Tibial nerve (tissue), 4 donors: ENCODE data around the gene PRODH2. TPM values are rescaled to one million over a fixed set of nuclear protein-coding genes. Genes with fewer than 3 reads are reported as not detected.

Source experiments
- DNase-seq, 2 donors: peaks; one replicate each; pipeline ENCODE4 v3.0.0-alpha.2; 2019; ENCODE audit warnings: low spot score in 2 of 2
- H3K27ac ChIP-seq, 4 donors: fragments of 200-600 bp; sonication (generic) in 3 of 4; one replicate each; pipeline ENCODE4 v1.5.1; 2017 to 2019; ENCODE audit warnings: mild to moderate bottlenecking in 1 of 4
- H3K27me3 ChIP-seq, 2 donors: fragments of 200-600 bp; sonication (generic) in 1 of 2; one replicate each; pipeline versions ENCODE4 v1.5.1 to v1.6.0; 2017 to 2019
- H3K36me3 ChIP-seq, 3 donors: fragments of 200-600 bp; sonication (generic); one replicate each; pipeline ENCODE4 v1.5.1; 2018 to 2019
- H3K4me1 ChIP-seq, 4 donors: fragments of 200-600 bp; sonication (generic) in 3 of 4; one replicate each; pipeline ENCODE4 v1.5.1; 2017 to 2019
- H3K4me3 ChIP-seq, 4 donors: fragments of 200-600 bp; sonication (generic) in 3 of 4; one replicate each; pipeline ENCODE4 v1.5.1; 2017 to 2019; ENCODE audit warnings: mild to moderate bottlenecking in 1 of 4, moderate library complexity in 1 of 4
- H3K9me3 ChIP-seq, 4 donors: fragments of 200-600 bp; sonication (generic) in 3 of 4; one replicate each; pipeline ENCODE4 v1.5.1; 2017 to 2019
- EP300 ChIP-seq, 2 donors: sonication (generic); formaldehyde crosslinking; IDR thresholded peaks; one replicate each; pipeline ENCODE4 v1.6.1; 2017; ENCODE audit warnings: antibody characterized with exemption in 2 of 2, mild to moderate bottlenecking in 1 of 2
- POLR2A ChIP-seq, 2 donors: fragments of 450-650 bp; IDR thresholded peaks; one replicate each; pipeline ENCODE4 v1.6.1; 2017; ENCODE audit warnings: antibody characterized with exemption in 2 of 2, mild to moderate bottlenecking in 2 of 2, moderate library complexity in 2 of 2
- WGBS, 2 donors: methylation state at CpG; one replicate each; pipeline ENCODE4 v1.1.5; 2018; 5-methylcytosine and 5-hydroxymethylcytosine counted together
- total RNA-seq, 4 donors: library from RNA; depleted of rRNA; stranded (reverse); fragments of >200 nt; gene quantifications; one replicate each; pipeline ENCODE4 v1.1.0, GENCODE V29; 2016
- TF ChIP-seq, protein P1 (sequence below), 5 experiments: fragments of 200-600 bp in 3 of 5; fragments of 450-650 bp in 2 of 5; sonication (generic) in 3 of 5; IDR thresholded peaks; one replicate each; pipeline ENCODE4 v1.5.1; 2016 to 2019; ENCODE audit warnings: antibody characterized with exemption in 5 of 5, mild to moderate bottlenecking in 3 of 5, moderate library complexity in 2 of 5

The PRODH2 gene
- total RNA-seq, 4 donors from 2014 or later: not detected

DNA sequence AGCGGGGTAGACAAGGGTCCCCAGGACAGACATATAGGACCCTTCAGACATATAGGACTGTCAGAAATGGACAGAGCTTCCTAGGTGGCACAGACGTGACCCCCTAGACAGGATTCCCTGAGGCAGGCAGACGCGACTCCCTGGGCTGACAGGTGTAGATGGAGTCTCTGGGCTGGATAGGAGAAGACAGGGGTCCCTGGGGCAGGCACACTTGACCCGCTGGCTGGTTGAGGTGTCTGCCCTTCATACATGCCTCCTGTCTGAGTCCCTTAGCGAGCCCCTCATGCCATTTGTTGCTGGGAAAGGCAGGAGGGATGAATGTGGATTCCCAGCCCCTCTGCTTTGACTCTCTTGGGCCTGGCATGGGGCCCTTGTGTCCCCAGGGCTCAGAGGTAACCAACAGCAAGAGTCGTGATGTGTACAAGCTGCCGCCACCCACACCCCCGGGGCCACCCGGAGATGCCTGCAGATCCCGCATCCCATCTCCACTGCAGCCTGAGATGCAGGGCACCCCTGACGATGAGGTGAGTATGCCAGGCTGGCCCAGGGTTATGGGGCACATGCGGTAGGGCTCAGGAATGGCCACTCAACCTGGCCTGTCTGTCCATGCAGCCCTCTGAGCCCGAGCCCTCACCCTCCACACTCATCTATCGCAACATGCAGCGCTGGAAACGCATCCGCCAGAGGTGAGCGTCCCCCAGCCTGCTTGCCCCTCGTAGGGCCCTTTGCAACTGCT, 58.8 kb downstream of the PRODH2 start:
- Histone ChIP-seq H3K4me3 (no peak overlapping the region), H3K4me1 (peaks cover 4 to 55% (median 31%) of the 10 kb centered on the region in 4 donors), H3K9me3 (no peaks in the 10 kb centered on the region), H3K27me3 (no peaks in the 10 kb centered on the region), H3K27ac (peak overlapping the region in 2 of 4 donors; percentile 98 to 99), H3K36me3 (peaks cover 0 to 42% (median 4%) of the 10 kb centered on the region in 3 donors)
- 91 to 95% methylated on average over 11 to 20 of the region's 20 CpGs for WGBS, 2 donors
- no peak for DNase-seq
- TF ChIP-seq, protein P1, sequence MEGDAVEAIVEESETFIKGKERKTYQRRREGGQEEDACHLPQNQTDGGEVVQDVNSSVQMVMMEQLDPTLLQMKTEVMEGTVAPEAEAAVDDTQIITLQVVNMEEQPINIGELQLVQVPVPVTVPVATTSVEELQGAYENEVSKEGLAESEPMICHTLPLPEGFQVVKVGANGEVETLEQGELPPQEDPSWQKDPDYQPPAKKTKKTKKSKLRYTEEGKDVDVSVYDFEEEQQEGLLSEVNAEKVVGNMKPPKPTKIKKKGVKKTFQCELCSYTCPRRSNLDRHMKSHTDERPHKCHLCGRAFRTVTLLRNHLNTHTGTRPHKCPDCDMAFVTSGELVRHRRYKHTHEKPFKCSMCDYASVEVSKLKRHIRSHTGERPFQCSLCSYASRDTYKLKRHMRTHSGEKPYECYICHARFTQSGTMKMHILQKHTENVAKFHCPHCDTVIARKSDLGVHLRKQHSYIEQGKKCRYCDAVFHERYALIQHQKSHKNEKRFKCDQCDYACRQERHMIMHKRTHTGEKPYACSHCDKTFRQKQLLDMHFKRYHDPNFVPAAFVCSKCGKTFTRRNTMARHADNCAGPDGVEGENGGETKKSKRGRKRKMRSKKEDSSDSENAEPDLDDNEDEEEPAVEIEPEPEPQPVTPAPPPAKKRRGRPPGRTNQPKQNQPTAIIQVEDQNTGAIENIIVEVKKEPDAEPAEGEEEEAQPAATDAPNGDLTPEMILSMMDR (IDR thresholded peaks at IDR 0.05): no peak
- TF ChIP-seq EP300 (IDR thresholded peaks at IDR 0.05) (no peak), POLR2A (IDR thresholded peaks at IDR 0.05) (no peak)

- peaks cover 4 to 54% (median 30%) of the 10 kb centered on the region in 4 donors for H3K4me1 ChIP-seq
- no peak overlapping the region for H3K4me3 ChIP-seq
- no peaks in the 10 kb centered on the region for H3K27me3 ChIP-seq
- H3K27ac ChIP-seq: peak overlapping the region in 2 of 4 donors; percentile 98 to 99
- no peaks in the 10 kb centered on the region for H3K9me3 ChIP-seq
- WGBS, 2 donors: 95% methylated on average over 17 to 20 of the region's 20 CpGs
- TF ChIP-seq EP300 (IDR thresholded peaks at IDR 0.05) (no peak), POLR2A (IDR thresholded peaks at IDR 0.05) (no peak)
- TF ChIP-seq, protein P1 (IDR thresholded peaks at IDR 0.05): no peak
- H3K36me3 ChIP-seq: peaks cover 0 to 42% (median 4%) of the 10 kb centered on the region in 3 donors
- no peak for DNase-seq
Measured at GRCh38 chr19:35752746-35753350, 59.8 kb downstream of the PRODH2 start.

- Histone ChIP-seq H3K27ac (no peak overlapping the region), H3K36me3 (peaks cover 0 to 42% (median 4%) of the 10 kb centered on the region in 3 donors), H3K9me3 (no peaks in the 10 kb centered on the region), H3K4me1 (peaks cover 4 to 55% (median 31%) of the 10 kb centered on the region in 4 donors), H3K27me3 (no peaks in the 10 kb centered on the region), H3K4me3 (no peak overlapping the region)
- TF ChIP-seq, protein P1 (IDR thresholded peaks at IDR 0.05): no peak
- TF ChIP-seq EP300 (IDR thresholded peaks at IDR 0.05) (no peak), POLR2A (IDR thresholded peaks at IDR 0.05) (no peak)
- DNase-seq: no peak
- WGBS, 2 donors: 84 to 93% methylated on average over 11 to 14 of the region's 14 CpGs
Measured at GRCh38 chr19:35751839-35752745, 60.6 kb downstream of the PRODH2 start.

- no peaks in the 10 kb centered on the region for H3K9me3 ChIP-seq
- H3K27me3 ChIP-seq: no peaks in the 10 kb centered on the region
- no peak for DNase-seq
- TF ChIP-seq, protein P1 (IDR thresholded peaks at IDR 0.05): no peak
- TF ChIP-seq POLR2A (IDR thresholded peaks at IDR 0.05): no peak
- no peak for TF ChIP-seq EP300 (IDR thresholded peaks at IDR 0.05)
- H3K36me3 ChIP-seq: peaks cover 0 to 42% (median 4%) of the 10 kb centered on the region in 3 donors
- H3K4me1 ChIP-seq: peaks cover 0 to 50% (median 30%) of the 10 kb centered on the region in 4 donors
- 88 to 92% methylated on average over 5 of the region's 5 CpGs for WGBS, 2 donors
- peak overlapping the region in 1 of 4 donors; percentile 8 for H3K27ac ChIP-seq
- no peak overlapping the region for H3K4me3 ChIP-seq
Measured at GRCh38 chr19:35750167-35750566, 62.5 kb downstream of the PRODH2 start.

Other genes with a start within 250 kb of the PRODH2 start
- under 1 TPM in 1 of 4 donors, not detected in 3; 0.63 TPM for gene ATP4A, start 249.2 kb downstream of the PRODH2 start, total RNA-seq
- not detected for gene PMIS2, start 226.7 kb downstream of the PRODH2 start, total RNA-seq
- gene HAUS5, start 200.1 kb downstream of the PRODH2 start, total RNA-seq: 10 to 100 TPM in 3 of 4 donors, 1 to 10 TPM in 1; 9.8 to 17.1 (median 11.0) TPM
- 10 to 100 TPM; 77.4 to 88.3 (median 80.0) TPM for gene RBM42, start 183.8 kb downstream of the PRODH2 start, total RNA-seq
- gene ETV2, start 171.1 kb downstream of the PRODH2 start, total RNA-seq: 1 to 10 TPM in 1 of 4 donors, under 1 TPM in 1, not detected in 2; 0.84 to 2.2 TPM
- gene COX6B1, start 164.5 kb downstream of the PRODH2 start, total RNA-seq: 100 to 1,000 TPM; 293 to 338 (median 316) TPM
- gene UPK1A, start 146.3 kb downstream of the PRODH2 start, total RNA-seq: not detected
- not detected for gene ZBTB32, start 108.3 kb downstream of the PRODH2 start, total RNA-seq
- 10 to 100 TPM; 12.9 to 38.7 (median 25.5) TPM for gene KMT2B, start 94.8 kb downstream of the PRODH2 start, total RNA-seq
- gene IGFLR1, start 70.4 kb downstream of the PRODH2 start, total RNA-seq: 10 to 100 TPM in 2 of 4 donors, 1 to 10 TPM in 2; 4.8 to 25.5 (median 10.7) TPM
- 10 to 100 TPM; 17.8 to 51.1 (median 43.2) TPM for gene U2AF1L4, start 67.4 kb downstream of the PRODH2 start, total RNA-seq
- 10 to 100 TPM; 33.1 to 46.7 (median 40.3) TPM for gene PSENEN, start 67.2 kb downstream of the PRODH2 start, total RNA-seq
- 10 to 100 TPM; 18.1 to 32.7 (median 20.6) TPM for gene LIN37, start 64.3 kb downstream of the PRODH2 start, total RNA-seq
- 100 to 1,000 TPM in 3 of 4 donors, 10 to 100 TPM in 1; 85.2 to 190 (median 124) TPM for gene HSPB6, start 55.8 kb downstream of the PRODH2 start, total RNA-seq
- 10 to 100 TPM; 14.2 to 32.7 (median 19.9) TPM for gene PROSER3, start 54.7 kb downstream of the PRODH2 start, total RNA-seq
- gene ARHGAP33, start 37.3 kb downstream of the PRODH2 start, total RNA-seq: 10 to 100 TPM in 3 of 4 donors, 1 to 10 TPM in 1; 6.6 to 46.8 (median 26.1) TPM
- not detected for gene NPHS1, start 39.7 kb upstream of the PRODH2 start, total RNA-seq
- gene KIRREL2, start 44.1 kb upstream of the PRODH2 start, total RNA-seq: under 1 TPM in 1 of 4 donors, not detected in 3; 0.44 TPM
- 10 to 100 TPM in 2 of 4 donors, 1 to 10 TPM in 2; 8.7 to 19.7 (median 10.7) TPM for gene APLP1, start 55.7 kb upstream of the PRODH2 start, total RNA-seq
- 10 to 100 TPM; 15.1 to 23.8 (median 21.8) TPM for gene NFKBID, start 87.7 kb upstream of the PRODH2 start, total RNA-seq
- gene HCST, start 89.7 kb upstream of the PRODH2 start, total RNA-seq: 10 to 100 TPM; 10.5 to 37.6 (median 15.5) TPM
- gene TYROBP, start 95.5 kb upstream of the PRODH2 start, total RNA-seq: 100 to 1,000 TPM in 3 of 4 donors, 10 to 100 TPM in 1; 41.4 to 122 (median 117) TPM
- 10 to 100 TPM in 2 of 4 donors, 1 to 10 TPM in 2; 5.0 to 20.4 (median 8.6) TPM for gene LRFN3, start 123.5 kb upstream of the PRODH2 start, total RNA-seq
- gene SDHAF1, start 182.3 kb upstream of the PRODH2 start, total RNA-seq: 10 to 100 TPM; 67.8 to 88.9 (median 77.1) TPM
- gene SYNE4, start 196.0 kb upstream of the PRODH2 start, total RNA-seq: 1 to 10 TPM in 1 of 4 donors, under 1 TPM in 2, not detected in 1; 0.21 to 2.1 (median 0.98) TPM
- 10 to 100 TPM; 25.3 to 46.0 (median 33.9) TPM for gene ALKBH6, start 201.4 kb upstream of the PRODH2 start, total RNA-seq
- 10 to 100 TPM; 20.1 to 44.7 (median 24.6) TPM for gene CLIP3, start 220.0 kb upstream of the PRODH2 start, total RNA-seq
- gene THAP8, start 241.4 kb upstream of the PRODH2 start, total RNA-seq: 10 to 100 TPM; 11.4 to 21.0 (median 16.0) TPM
- gene WDR62, start 242.1 kb upstream of the PRODH2 start, total RNA-seq: 1 to 10 TPM in 2 of 4 donors, under 1 TPM in 2; 0.42 to 2.1 (median 1.4) TPM